HepG2 (cell line): ENCODE results near the gene ABL2. TPM values are rescaled to one million over a fixed set of nuclear protein-coding genes. Genes with fewer than 3 reads are reported as not detected.

ENCODE experiments used
- EED ChIP-seq: sonication (generic); formaldehyde crosslinking; IDR thresholded peaks from 2 replicates; pipeline ENCODE4 v1.5.0; 2020; ENCODE audit warnings: mild to moderate bottlenecking, missing genetic modification reagents
- HDAC1 ChIP-seq: sonication (generic); formaldehyde crosslinking; IDR thresholded peaks from 2 replicates; pipeline ENCODE4 v1.5.1; 2020; ENCODE audit warnings: mild to moderate bottlenecking, missing genetic modification reagents
- SRF ChIP-seq: IDR thresholded peaks from 2 replicates; pipeline ENCODE4 v1.6.1; 2011; ENCODE audit warnings: mild to moderate bottlenecking, low read depth, low read length, moderate library complexity
- ZNF891 ChIP-seq: sonication (generic); formaldehyde crosslinking; IDR thresholded peaks from 2 replicates; pipeline ENCODE4 v1.5.0; 2020; ENCODE audit warnings: mild to moderate bottlenecking, missing genetic modification reagents
- polyA plus RNA-seq, 8 experiments: library from polyadenylated mRNA; depleted of rRNA in 3 of 8; stranded (reverse) in 7 of 8; unstranded in 1 of 8; fragments of >200 nt; fragmentation: Illumina TruSeq in 4 of 8; extraction: Trizol in 4 of 8; gene quantifications; 2 replicates each; pipeline versions ENCODE4 v1.2.1 to v1.2.3, GENCODE V29; 2011 to 2016; ENCODE audit warnings: low read depth in 4 of 8, missing spikeins in 1 of 8, mixed read lengths in 1 of 8; ENCODE audit not compliant: insufficient read depth in 1 of 8
- total RNA-seq, 5 experiments: library from RNA; depleted of rRNA; stranded (reverse); fragments of >200 nt; fragmentation: Illumina TruSeq; extraction: Trizol; gene quantifications; 2 replicates each; pipeline ENCODE4 v1.2.3, GENCODE V29; 2016; ENCODE audit warnings: low read depth in 1 of 5
- TF ChIP-seq, protein P1 (sequence below): sonication (generic); formaldehyde crosslinking; IDR thresholded peaks from 2 replicates; pipeline ENCODE4 v1.5.0; 2020; ENCODE audit warnings: mild to moderate bottlenecking, missing genetic modification reagents
- TF ChIP-seq, protein P2 (sequence below): sonication (generic); formaldehyde crosslinking; IDR thresholded peaks from 2 replicates; pipeline ENCODE4 v1.5.0; 2020; ENCODE audit warnings: mild to moderate bottlenecking, missing genetic modification reagents, borderline replicate concordance
- TF ChIP-seq, protein P3 (sequence below): IDR thresholded peaks from 2 replicates; pipeline ENCODE4 v1.6.1; 2018; ENCODE audit warnings: missing genetic modification reagents, mild to moderate bottlenecking, missing compliant biosample characterization
- TF ChIP-seq, protein P4 (sequence below): sonication (generic); formaldehyde crosslinking; IDR thresholded peaks from 2 replicates; pipeline ENCODE4 v1.5.0; 2020; ENCODE audit warnings: mild to moderate bottlenecking, missing genetic modification reagents

The ABL2 gene
- total and polyA plus RNA-seq, 2 of the 13 experiments (the other 11 are each of a cell fraction or from before 2014, with no cell fraction given): 5.8 to 6.0 TPM

DNA sequence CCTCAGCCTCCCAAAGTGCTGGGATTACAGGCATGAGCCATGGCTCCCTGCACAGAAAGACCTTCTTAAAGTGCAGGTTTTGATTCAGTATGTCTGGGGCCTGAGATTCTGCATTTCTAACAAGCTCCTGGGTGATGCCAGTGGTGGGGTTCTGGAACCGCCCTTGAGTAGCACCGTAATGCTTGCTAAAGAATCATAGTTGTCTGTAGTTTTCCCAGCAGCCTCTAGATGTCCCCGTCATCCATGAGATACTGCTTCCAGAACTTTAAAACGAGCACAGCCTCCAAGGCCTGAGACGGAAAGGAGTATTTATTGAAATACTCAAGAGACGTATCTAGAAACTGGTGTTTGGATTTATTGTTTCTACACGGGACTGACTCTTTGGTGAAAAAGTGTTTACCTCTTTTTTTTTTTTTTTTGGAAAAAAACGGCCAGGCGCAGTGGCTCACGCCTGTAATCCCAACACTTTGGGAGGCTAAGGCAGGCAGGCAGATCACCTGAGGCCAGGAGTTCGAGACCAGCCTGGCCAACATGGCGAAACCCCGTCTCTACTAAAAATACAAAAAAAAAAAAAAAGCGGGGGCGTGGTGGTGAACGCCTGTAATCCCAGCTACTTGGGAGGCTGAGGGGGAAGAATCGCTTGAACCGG lies 150.2 kb downstream of the ABL2 start (continued):
- no peak for TF ChIP-seq SRF
- no peak for TF ChIP-seq EED (CRISPR knock-in tag)
- TF ChIP-seq ZNF891 (CRISPR knock-in tag): no peak
- TF ChIP-seq HDAC1: no peak
- TF ChIP-seq, protein P1, sequence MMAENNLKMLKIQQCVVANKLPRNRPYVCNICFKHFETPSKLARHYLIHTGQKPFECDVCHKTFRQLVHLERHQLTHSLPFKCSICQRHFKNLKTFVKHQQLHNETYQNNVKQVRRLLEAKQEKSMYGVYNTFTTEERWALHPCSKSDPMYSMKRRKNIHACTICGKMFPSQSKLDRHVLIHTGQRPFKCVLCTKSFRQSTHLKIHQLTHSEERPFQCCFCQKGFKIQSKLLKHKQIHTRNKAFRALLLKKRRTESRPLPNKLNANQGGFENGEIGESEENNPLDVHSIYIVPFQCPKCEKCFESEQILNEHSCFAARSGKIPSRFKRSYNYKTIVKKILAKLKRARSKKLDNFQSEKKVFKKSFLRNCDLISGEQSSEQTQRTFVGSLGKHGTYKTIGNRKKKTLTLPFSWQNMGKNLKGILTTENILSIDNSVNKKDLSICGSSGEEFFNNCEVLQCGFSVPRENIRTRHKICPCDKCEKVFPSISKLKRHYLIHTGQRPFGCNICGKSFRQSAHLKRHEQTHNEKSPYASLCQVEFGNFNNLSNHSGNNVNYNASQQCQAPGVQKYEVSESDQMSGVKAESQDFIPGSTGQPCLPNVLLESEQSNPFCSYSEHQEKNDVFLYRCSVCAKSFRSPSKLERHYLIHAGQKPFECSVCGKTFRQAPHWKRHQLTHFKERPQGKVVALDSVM (CRISPR knock-in tag): no peak
- TF ChIP-seq, protein P2, sequence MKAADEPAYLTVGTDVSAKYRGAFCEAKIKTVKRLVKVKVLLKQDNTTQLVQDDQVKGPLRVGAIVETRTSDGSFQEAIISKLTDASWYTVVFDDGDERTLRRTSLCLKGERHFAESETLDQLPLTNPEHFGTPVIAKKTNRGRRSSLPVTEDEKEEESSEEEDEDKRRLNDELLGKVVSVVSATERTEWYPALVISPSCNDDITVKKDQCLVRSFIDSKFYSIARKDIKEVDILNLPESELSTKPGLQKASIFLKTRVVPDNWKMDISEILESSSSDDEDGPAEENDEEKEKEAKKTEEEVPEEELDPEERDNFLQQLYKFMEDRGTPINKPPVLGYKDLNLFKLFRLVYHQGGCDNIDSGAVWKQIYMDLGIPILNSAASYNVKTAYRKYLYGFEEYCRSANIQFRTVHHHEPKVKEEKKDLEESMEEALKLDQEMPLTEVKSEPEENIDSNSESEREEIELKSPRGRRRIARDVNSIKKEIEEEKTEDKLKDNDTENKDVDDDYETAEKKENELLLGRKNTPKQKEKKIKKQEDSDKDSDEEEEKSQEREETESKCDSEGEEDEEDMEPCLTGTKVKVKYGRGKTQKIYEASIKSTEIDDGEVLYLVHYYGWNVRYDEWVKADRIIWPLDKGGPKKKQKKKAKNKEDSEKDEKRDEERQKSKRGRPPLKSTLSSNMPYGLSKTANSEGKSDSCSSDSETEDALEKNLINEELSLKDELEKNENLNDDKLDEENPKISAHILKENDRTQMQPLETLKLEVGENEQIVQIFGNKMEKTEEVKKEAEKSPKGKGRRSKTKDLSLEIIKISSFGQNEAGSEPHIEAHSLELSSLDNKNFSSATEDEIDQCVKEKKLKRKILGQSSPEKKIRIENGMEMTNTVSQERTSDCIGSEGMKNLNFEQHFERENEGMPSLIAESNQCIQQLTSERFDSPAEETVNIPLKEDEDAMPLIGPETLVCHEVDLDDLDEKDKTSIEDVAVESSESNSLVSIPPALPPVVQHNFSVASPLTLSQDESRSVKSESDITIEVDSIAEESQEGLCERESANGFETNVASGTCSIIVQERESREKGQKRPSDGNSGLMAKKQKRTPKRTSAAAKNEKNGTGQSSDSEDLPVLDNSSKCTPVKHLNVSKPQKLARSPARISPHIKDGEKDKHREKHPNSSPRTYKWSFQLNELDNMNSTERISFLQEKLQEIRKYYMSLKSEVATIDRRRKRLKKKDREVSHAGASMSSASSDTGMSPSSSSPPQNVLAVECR: peak; percentile 19; the same call in 1 of the 2 replicates
- TF ChIP-seq, protein P3, sequence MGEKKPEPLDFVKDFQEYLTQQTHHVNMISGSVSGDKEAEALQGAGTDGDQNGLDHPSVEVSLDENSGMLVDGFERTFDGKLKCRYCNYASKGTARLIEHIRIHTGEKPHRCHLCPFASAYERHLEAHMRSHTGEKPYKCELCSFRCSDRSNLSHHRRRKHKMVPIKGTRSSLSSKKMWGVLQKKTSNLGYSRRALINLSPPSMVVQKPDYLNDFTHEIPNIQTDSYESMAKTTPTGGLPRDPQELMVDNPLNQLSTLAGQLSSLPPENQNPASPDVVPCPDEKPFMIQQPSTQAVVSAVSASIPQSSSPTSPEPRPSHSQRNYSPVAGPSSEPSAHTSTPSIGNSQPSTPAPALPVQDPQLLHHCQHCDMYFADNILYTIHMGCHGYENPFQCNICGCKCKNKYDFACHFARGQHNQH (CRISPR knock-in tag): no peak
- TF ChIP-seq, protein P4, sequence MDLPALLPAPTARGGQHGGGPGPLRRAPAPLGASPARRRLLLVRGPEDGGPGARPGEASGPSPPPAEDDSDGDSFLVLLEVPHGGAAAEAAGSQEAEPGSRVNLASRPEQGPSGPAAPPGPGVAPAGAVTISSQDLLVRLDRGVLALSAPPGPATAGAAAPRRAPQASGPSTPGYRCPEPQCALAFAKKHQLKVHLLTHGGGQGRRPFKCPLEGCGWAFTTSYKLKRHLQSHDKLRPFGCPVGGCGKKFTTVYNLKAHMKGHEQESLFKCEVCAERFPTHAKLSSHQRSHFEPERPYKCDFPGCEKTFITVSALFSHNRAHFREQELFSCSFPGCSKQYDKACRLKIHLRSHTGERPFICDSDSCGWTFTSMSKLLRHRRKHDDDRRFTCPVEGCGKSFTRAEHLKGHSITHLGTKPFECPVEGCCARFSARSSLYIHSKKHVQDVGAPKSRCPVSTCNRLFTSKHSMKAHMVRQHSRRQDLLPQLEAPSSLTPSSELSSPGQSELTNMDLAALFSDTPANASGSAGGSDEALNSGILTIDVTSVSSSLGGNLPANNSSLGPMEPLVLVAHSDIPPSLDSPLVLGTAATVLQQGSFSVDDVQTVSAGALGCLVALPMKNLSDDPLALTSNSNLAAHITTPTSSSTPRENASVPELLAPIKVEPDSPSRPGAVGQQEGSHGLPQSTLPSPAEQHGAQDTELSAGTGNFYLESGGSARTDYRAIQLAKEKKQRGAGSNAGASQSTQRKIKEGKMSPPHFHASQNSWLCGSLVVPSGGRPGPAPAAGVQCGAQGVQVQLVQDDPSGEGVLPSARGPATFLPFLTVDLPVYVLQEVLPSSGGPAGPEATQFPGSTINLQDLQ (CRISPR knock-in tag): no peak
